Measurements from ENCODE around the gene COL3A1.

The COL3A1 gene

GRCh38 chr2:189024901-189025618 lies 50.9 kb downstream of the COL3A1 start:
- no peaks in the 10 kb centered on the region for H3K36me3 ChIP-seq
- H3K27ac ChIP-seq, result no peak overlapping the region
- no peaks in the 10 kb centered on the region for H3K4me1 ChIP-seq (ENCODE audit: control insufficient read depth in 1 of 2, insufficient read depth in 1 of 2, low read depth in 1 of 2, low read length in 1 of 2)
- H3K27me3 ChIP-seq, result no peaks in the 10 kb centered on the region
- no peak overlapping the region for H3K4me3 ChIP-seq (ENCODE audit: low read depth in 1 of 2, low read length in 1 of 2)
- no peak for TF ChIP-seq CTCF (IDR thresholded peaks at IDR 0.05)
- no peaks in the 10 kb centered on the region for H3K9me3 ChIP-seq

GRCh38 chr2:189037518-189037917 lies 63.3 kb downstream of the COL3A1 start:
- no peak overlapping the region for H3K4me3 ChIP-seq (ENCODE audit: low read depth in 1 of 2, low read length in 1 of 2)
- H3K27me3 ChIP-seq, result no peaks in the 10 kb centered on the region
- H3K9me3 ChIP-seq, result no peaks in the 10 kb centered on the region
- no peak for TF ChIP-seq CTCF (IDR thresholded peaks at IDR 0.05)
- H3K27ac ChIP-seq, result no peak overlapping the region
- H3K4me1 ChIP-seq (ENCODE audit: control insufficient read depth in 1 of 2, insufficient read depth in 1 of 2, low read depth in 1 of 2, low read length in 1 of 2), result no peaks in the 10 kb centered on the region
- H3K36me3 ChIP-seq, result no peaks in the 10 kb centered on the region

- TF ChIP-seq CTCF (IDR thresholded peaks at IDR 0.05), result no peak
- Histone ChIP-seq H3K4me1 (ENCODE audit: control insufficient read depth in 1 of 2, insufficient read depth in 1 of 2, low read depth in 1 of 2, low read length in 1 of 2) (no peaks in the 10 kb centered on the region), H3K27me3 (no peaks in the 10 kb centered on the region), H3K4me3 (ENCODE audit: low read depth in 1 of 2, low read length in 1 of 2) (no peak overlapping the region), H3K36me3 (no peaks in the 10 kb centered on the region), H3K9me3 (no peaks in the 10 kb centered on the region), H3K27ac (no peak overlapping the region)
Observed at GRCh38 chr2:189045836-189046235, 71.7 kb downstream of the COL3A1 start.

- Histone ChIP-seq H3K4me3 (ENCODE audit: low read depth in 1 of 2, low read length in 1 of 2) (no peak overlapping the region), H3K36me3 (no peaks in the 10 kb centered on the region), H3K27me3 (no peaks in the 10 kb centered on the region), H3K9me3 (no peaks in the 10 kb centered on the region), H3K27ac (no peak overlapping the region), H3K4me1 (ENCODE audit: control insufficient read depth in 1 of 2, insufficient read depth in 1 of 2, low read depth in 1 of 2, low read length in 1 of 2) (no peaks in the 10 kb centered on the region)
- TF ChIP-seq CTCF (IDR thresholded peaks at IDR 0.05), result no peak
Observed at GRCh38 chr2:189046320-189046719, 72.1 kb downstream of the COL3A1 start.

GRCh38 chr2:189047171-189047888 lies 73.2 kb downstream of the COL3A1 start:
- H3K27me3 ChIP-seq, result no peaks in the 10 kb centered on the region

More at GRCh38 chr2:189047171-189047888, 73.2 kb downstream of the COL3A1 start:
- H3K4me3 ChIP-seq (ENCODE audit: low read depth in 1 of 2, low read length in 1 of 2), result no peak overlapping the region
- no peaks in the 10 kb centered on the region for H3K9me3 ChIP-seq
- TF ChIP-seq CTCF (IDR thresholded peaks at IDR 0.05), result no peak
- H3K27ac ChIP-seq, result no peak overlapping the region
- no peaks in the 10 kb centered on the region for H3K4me1 ChIP-seq (ENCODE audit: control insufficient read depth in 1 of 2, insufficient read depth in 1 of 2, low read depth in 1 of 2, low read length in 1 of 2)
- H3K36me3 ChIP-seq, result no peaks in the 10 kb centered on the region

Measured in neutrophil (primary cell).